ENCODE data around the gene TMEM117.
"Not testable (repeated sequence)": the region's sequence is repeated elsewhere in the genome, so short reads cannot be mapped to it uniquely, and the experiment has no call there.

TMEM117 gene

GRCh38 chr12:44100264-44100663 is 264.4 kb downstream of the TMEM117 start:
- no peak for DNase-seq (ENCODE audit: low read depth)

GRCh38 chr12:44101475-44101874 is 265.6 kb downstream of the TMEM117 start:
- no peak for DNase-seq (ENCODE audit: low read depth)

GRCh38 chr12:44114906-44115305 is 279.0 kb downstream of the TMEM117 start:
- DNase-seq (ENCODE audit: low read depth): no peak

GRCh38 chr12:44117337-44117736 is 281.5 kb downstream of the TMEM117 start:
- DNase-seq (ENCODE audit: low read depth): no peak

- DNase-seq (ENCODE audit: low read depth): no peak
Observed at GRCh38 chr12:44118946-44119345, 283.1 kb downstream of the TMEM117 start.

GRCh38 chr12:44126806-44127205 is 290.9 kb downstream of the TMEM117 start:
- DNase-seq (ENCODE audit: low read depth): no peak

- DNase-seq (ENCODE audit: low read depth): no peak
Observed at GRCh38 chr12:44127966-44128710, 292.3 kb downstream of the TMEM117 start.

- DNase-seq (ENCODE audit: low read depth): no peak
Observed at GRCh38 chr12:44143175-44143574, 307.3 kb downstream of the TMEM117 start.

- no peak for DNase-seq (ENCODE audit: low read depth)
Observed at GRCh38 chr12:44148936-44149335, 313.1 kb downstream of the TMEM117 start.

GRCh38 chr12:44154128-44154527 is 318.2 kb downstream of the TMEM117 start:
- DNase-seq (ENCODE audit: low read depth): no peak

GRCh38 chr12:44155358-44155757 is 319.5 kb downstream of the TMEM117 start:
- DNase-seq (ENCODE audit: low read depth): no peak

- DNase-seq (ENCODE audit: low read depth): no peak
Observed at GRCh38 chr12:44157359-44157758, 321.5 kb downstream of the TMEM117 start.

- no peak for DNase-seq (ENCODE audit: low read depth)
Observed at GRCh38 chr12:44158746-44159145, 322.9 kb downstream of the TMEM117 start.

- DNase-seq (ENCODE audit: low read depth): no peak
Observed at GRCh38 chr12:44159216-44159615, 323.3 kb downstream of the TMEM117 start.

GRCh38 chr12:44159862-44160261 is 324.0 kb downstream of the TMEM117 start:
- DNase-seq (ENCODE audit: low read depth): no peak

- no peak for DNase-seq (ENCODE audit: low read depth)
Observed at GRCh38 chr12:44162961-44163360, 327.1 kb downstream of the TMEM117 start.

- no peak for DNase-seq (ENCODE audit: low read depth)
Observed at GRCh38 chr12:44174053-44174452, 338.2 kb downstream of the TMEM117 start.

GRCh38 chr12:44184499-44185206 is 348.8 kb downstream of the TMEM117 start:
- DNase-seq (ENCODE audit: low read depth): no peak

GRCh38 chr12:44193281-44193680 is 357.4 kb downstream of the TMEM117 start:
- no peak for DNase-seq (ENCODE audit: low read depth)

GRCh38 chr12:44195719-44196118 is 359.8 kb downstream of the TMEM117 start:
- not testable (repeated sequence) for DNase-seq (ENCODE audit: low read depth)

- DNase-seq (ENCODE audit: low read depth): no peak
Observed at GRCh38 chr12:44206045-44206444, 370.2 kb downstream of the TMEM117 start.

- DNase-seq (ENCODE audit: low read depth): no peak
Observed at GRCh38 chr12:44217146-44217883, 381.4 kb downstream of the TMEM117 start.

- no peak for DNase-seq (ENCODE audit: low read depth)
Observed at GRCh38 chr12:44223736-44224135, 387.9 kb downstream of the TMEM117 start.

All from stimulated activated CD4-positive, alpha-beta T cell treated with anti-CD3 and anti-CD28 coated beads, Interleukin-2, amount 100 ng/mL, for 4 hours (primary cell).